ENCODE results near the gene SMIM1. TPM values are rescaled to one million over a fixed set of nuclear protein-coding genes. Genes with fewer than 3 reads are reported as not detected.

Gene SMIM1
- total RNA-seq, 1 donor from 2014 or later, result 15.1 TPM

DNA sequence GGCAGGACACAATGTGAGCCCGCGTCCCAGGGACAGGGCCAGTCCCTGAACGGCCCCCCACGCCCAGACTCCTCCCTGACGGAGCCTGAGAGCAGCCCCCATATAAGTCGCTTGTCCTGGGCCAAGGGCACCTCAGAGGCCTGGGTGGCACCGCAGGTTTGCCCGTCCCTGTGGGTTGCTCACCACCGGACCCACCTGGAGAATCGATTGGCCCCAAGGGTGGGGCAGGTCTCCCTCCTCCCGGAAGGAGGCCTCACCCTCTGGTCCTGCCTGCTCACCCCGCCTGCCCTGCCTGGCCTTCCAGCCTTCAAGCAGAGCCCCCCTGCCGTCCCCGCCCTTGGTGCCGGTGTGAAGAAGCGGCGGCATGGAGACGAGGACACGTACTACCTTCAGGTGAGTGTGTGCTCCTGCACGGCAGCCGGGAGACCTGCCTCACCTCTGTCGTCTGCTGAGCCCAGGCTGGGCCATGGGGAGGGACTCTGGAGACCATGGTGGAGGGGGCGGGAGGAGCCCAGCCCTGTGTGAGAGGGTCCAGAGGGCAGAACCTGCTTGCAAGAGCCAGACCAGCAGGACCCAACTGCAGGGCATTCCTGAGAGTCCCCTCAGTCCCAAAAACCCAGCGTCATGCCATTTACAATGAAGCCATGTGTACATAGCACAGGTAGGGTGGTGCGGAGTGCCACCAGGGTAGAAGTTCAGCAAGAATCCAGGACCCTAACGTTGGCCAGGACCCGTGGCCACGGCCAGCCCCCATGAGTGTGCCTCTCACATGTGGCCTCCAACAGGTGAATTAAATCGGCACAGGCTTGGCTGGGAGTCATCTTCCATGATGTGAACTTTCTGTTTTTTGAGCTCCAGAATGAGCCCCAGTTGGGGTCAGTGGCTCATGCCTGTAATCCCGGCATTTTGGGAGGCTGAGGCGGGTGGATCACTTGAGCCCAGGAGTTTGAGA lies 44.4 kb upstream of the SMIM1 start:
- TF ChIP-seq, protein P1, sequence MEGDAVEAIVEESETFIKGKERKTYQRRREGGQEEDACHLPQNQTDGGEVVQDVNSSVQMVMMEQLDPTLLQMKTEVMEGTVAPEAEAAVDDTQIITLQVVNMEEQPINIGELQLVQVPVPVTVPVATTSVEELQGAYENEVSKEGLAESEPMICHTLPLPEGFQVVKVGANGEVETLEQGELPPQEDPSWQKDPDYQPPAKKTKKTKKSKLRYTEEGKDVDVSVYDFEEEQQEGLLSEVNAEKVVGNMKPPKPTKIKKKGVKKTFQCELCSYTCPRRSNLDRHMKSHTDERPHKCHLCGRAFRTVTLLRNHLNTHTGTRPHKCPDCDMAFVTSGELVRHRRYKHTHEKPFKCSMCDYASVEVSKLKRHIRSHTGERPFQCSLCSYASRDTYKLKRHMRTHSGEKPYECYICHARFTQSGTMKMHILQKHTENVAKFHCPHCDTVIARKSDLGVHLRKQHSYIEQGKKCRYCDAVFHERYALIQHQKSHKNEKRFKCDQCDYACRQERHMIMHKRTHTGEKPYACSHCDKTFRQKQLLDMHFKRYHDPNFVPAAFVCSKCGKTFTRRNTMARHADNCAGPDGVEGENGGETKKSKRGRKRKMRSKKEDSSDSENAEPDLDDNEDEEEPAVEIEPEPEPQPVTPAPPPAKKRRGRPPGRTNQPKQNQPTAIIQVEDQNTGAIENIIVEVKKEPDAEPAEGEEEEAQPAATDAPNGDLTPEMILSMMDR (conservative IDR thresholded peaks at IDR 0.05), result no peak
- no peaks in the 10 kb centered on the region for H3K4me1 Mint-ChIP-seq (ENCODE audit: unreplicated experiment)
- no peaks in the 10 kb centered on the region for H3K36me3 Mint-ChIP-seq
- no peak for DNase-seq (ENCODE audit: extremely low spot score, unreplicated experiment)
- no peaks in the 10 kb centered on the region for H3K9me3 Mint-ChIP-seq
- H3K27me3 Mint-ChIP-seq, result no peaks in the 10 kb centered on the region
- H3K4me3 Mint-ChIP-seq, result no peak overlapping the region
- H3K27ac Mint-ChIP-seq, result no peak overlapping the region

DNA sequence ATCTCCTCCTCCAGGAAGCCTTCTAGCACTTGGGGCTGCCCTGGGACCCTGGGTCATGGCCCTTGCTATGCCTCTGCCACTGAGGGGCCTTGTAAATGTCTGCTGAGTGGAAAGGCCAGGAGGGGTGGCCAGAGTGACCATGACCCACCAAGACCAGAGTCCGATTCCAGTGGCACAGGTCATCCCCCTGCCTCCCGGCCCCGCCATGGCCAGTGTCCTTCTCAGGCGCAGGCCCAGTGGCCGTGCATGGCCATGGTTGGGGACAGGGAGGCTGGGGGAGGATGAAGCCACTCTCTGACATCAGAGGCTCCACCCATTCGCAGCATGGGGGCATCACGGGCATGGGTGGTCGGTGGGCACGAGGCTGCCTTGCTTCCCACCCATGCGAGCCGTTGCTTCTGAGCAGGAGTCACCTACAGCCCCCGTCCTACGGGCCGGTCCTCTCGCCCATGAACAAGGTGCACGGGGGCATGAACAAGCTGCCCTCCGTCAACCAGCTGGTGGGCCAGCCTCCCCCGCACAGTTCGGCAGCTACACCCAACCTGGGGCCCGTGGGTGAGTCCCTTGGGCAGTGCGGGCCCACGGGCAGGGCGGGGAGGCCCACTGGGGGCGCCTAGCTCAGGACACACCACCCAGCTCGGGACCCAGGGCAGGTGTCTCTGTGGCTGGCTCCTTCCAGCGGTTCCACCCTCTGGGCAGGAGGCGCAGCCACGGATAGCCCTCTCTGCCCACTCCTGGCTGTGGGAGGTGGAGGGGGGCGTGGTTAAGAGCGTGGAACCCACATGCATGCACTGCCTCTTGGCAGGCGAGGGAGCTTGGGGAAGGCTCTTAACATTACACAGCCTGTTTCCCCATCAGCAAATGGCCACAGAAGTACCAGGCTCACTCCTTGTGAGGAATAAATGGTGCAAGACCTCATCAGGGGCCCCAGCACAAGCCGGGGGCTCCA lies 42.7 kb upstream of the SMIM1 start:
- Mint-ChIP-seq H3K36me3 (no peaks in the 10 kb centered on the region), H3K9me3 (no peaks in the 10 kb centered on the region), H3K4me1 (ENCODE audit: unreplicated experiment) (no peaks in the 10 kb centered on the region), H3K27ac (no peak overlapping the region), H3K4me3 (no peak overlapping the region), H3K27me3 (no peaks in the 10 kb centered on the region)
- TF ChIP-seq, protein P1 (conservative IDR thresholded peaks at IDR 0.05), result no peak
- DNase-seq (ENCODE audit: extremely low spot score, unreplicated experiment), result no peak

GRCh38 chr1:3730543-3731247 lies 41.9 kb upstream of the SMIM1 start:
- no peaks in the 10 kb centered on the region for H3K27me3 Mint-ChIP-seq
- TF ChIP-seq, protein P1 (conservative IDR thresholded peaks at IDR 0.05), result no peak
- no peak overlapping the region for H3K27ac Mint-ChIP-seq
- DNase-seq (ENCODE audit: extremely low spot score, unreplicated experiment), result no peak
- no peaks in the 10 kb centered on the region for H3K36me3 Mint-ChIP-seq
- H3K4me1 Mint-ChIP-seq (ENCODE audit: unreplicated experiment), result no peaks in the 10 kb centered on the region
- no peaks in the 10 kb centered on the region for H3K9me3 Mint-ChIP-seq
- H3K4me3 Mint-ChIP-seq, result no peak overlapping the region

DNA sequence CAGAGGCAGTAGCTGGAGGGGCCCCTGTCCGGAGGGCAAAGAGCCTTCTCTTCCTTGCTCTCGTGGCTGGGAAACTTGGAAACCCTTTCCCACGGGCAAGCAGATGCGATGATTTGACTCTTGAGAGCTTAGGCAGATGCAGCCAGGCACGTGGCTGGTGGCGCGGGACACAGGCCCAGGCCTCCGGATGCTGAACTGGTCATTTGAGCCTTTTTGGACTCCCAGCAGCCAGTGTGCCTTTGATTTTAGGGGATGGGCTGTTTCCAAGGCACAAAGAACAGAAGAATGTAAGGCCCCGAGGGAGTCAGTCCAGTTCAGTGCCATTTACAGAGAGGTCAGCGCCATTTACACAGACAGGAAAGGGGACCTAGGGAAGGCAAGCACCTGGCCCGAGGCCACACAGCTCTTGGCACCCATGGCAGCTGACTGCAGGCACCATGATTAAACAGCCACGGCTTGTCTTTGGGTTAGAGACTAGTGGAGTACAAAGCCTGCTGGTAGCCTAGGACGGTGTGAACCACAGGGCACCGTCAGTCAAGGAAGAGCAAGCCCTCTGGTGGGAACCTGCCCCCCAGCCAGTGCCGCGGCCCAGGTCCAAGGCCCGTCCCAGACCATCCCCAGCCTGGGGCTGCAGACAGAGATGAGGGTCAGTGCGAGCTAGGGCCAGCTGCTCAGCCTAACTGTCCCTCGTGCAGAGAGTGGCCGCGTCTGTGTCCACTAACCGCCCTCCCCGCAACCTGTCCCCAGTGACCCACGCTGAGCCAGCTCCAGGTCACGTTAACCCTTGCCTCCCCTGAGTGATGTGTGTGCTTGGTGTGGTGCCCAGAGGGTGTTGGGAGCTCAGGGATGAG lies 40.7 kb upstream of the SMIM1 start:
- DNase-seq (ENCODE audit: extremely low spot score, unreplicated experiment), result no peak
- H3K4me3 Mint-ChIP-seq, result no peak overlapping the region
- H3K4me1 Mint-ChIP-seq (ENCODE audit: unreplicated experiment), result no peaks in the 10 kb centered on the region
- peak overlapping the region; percentile 16 for H3K27ac Mint-ChIP-seq
- H3K9me3 Mint-ChIP-seq, result no peaks in the 10 kb centered on the region
- no peaks in the 10 kb centered on the region for H3K27me3 Mint-ChIP-seq
- H3K36me3 Mint-ChIP-seq, result no peaks in the 10 kb centered on the region
- TF ChIP-seq, protein P1 (conservative IDR thresholded peaks at IDR 0.05), result no peak

Measured in type B pancreatic cell (in vitro differentiated cells).